Fibroblast of villous mesenchyme (primary cell): ENCODE data around the gene WDR26. TPM values are rescaled to one million over a fixed set of nuclear protein-coding genes. Genes with fewer than 3 reads are reported as not detected.

Source experiments
- DNase-seq: peaks from one replicate; pipeline ENCODE4 v3.0.0-alpha.2; 2010; ENCODE audit warnings: low read depth
- H3K4me3 ChIP-seq: 2 replicates; pipeline ENCODE4 v1.5.1; 2011; ENCODE audit warnings: low read depth, mild to moderate bottlenecking, low read length
- CTCF ChIP-seq: IDR thresholded peaks from 2 replicates; pipeline ENCODE4 v1.5.1; 2012; ENCODE audit warnings: low read depth, mild to moderate bottlenecking, low read length; ENCODE audit not compliant: insufficient read depth
- small RNA-seq: library from RNA; depleted of rRNA; stranded (forward); fragments of <200 nt; gene quantifications from one replicate; pipeline ENCODE3, GENCODE V24; 2012
- total RNA-seq: library from RNA; depleted of rRNA; stranded (reverse); fragments of >200 nt; gene quantifications from 2 replicates; pipeline ENCODE4 v1.2.3, GENCODE V29; 2012

WDR26 gene
- total RNA-seq, 1 donor, result 86.4 TPM

GRCh38 chr1:224339442-224340033, 95.1 kb downstream of the WDR26 start:
- no peak for DNase-seq
- H3K4me3 ChIP-seq, result no peak overlapping the region
- TF ChIP-seq CTCF, result no peak

GRCh38 chr1:224338150-224338838, 96.3 kb downstream of the WDR26 start:
- DNase-seq, result peak; percentile 13
- H3K4me3 ChIP-seq, result no peak overlapping the region
- no peak for TF ChIP-seq CTCF

Small RNA genes lying within 50 kb of the gene (small RNA-seq; reads per million reads assigned to genes)
- 12.8 reads per million, percentile 91 among the genes with 10 or more reads in this experiment for gene MIR4742

Other genes with a start within 250 kb of the WDR26 start
- 21.6 and 22.9 TPM in 2 replicates for gene NVL, start 104.6 kb downstream of the WDR26 start, total RNA-seq
- gene CNIH4, start 77.9 kb downstream of the WDR26 start, total RNA-seq, result 35.1 and 62.6 TPM in 2 replicates
- gene CNIH3, start 181.5 kb upstream of the WDR26 start, total RNA-seq, result 3.9 and 11.3 TPM in 2 replicates